SJCRH30 (cell line): ENCODE results near the gene GOLGA3. TPM values are rescaled to one million over a fixed set of nuclear protein-coding genes. Genes with fewer than 3 reads are reported as not detected.

Source experiments
- DNase-seq, 2 experiments: peaks; one replicate each; pipeline ENCODE4 v3.0.0-alpha.2; 2015 to 2020
- H3K27ac ChIP-seq: fragments of 250-450 bp; sonication (Bioruptor Pico); 2 replicates; pipeline ENCODE4 v1.5.1; 2020; ENCODE audit warnings: mild to moderate bottlenecking, moderate library complexity
- H3K27me3 ChIP-seq: fragments of 250-450 bp; sonication (Bioruptor Pico); 2 replicates; pipeline ENCODE4 v1.5.1; 2020; ENCODE audit warnings: mild to moderate bottlenecking, moderate library complexity
- H3K36me3 ChIP-seq: fragments of 250-450 bp; sonication (Bioruptor Pico); 2 replicates; pipeline ENCODE4 v1.5.1; 2020; ENCODE audit warnings: mild to moderate bottlenecking, moderate library complexity
- H3K4me1 ChIP-seq: fragments of 250-450 bp; sonication (Bioruptor Pico); 2 replicates; pipeline ENCODE4 v1.5.1; 2020; ENCODE audit warnings: mild to moderate bottlenecking, moderate library complexity
- H3K4me3 ChIP-seq: fragments of 250-450 bp; sonication (Bioruptor Pico); 2 replicates; pipeline ENCODE4 v1.5.1; 2020; ENCODE audit warnings: mild to moderate bottlenecking, moderate library complexity
- H3K9me3 ChIP-seq: fragments of 250-450 bp; sonication (Bioruptor Pico); replicated peaks from 2 replicates; pipeline ENCODE4 v1.5.1; 2020; ENCODE audit warnings: mild to moderate bottlenecking, moderate library complexity
- total RNA-seq: library from RNA; depleted of rRNA; stranded (reverse); fragments of >200 nt; shearing (Covaris generic); gene quantifications from 2 replicates; pipeline ENCODE4 v1.2.3, GENCODE V29; 2014; rRNA removed

The GOLGA3 gene
- total RNA-seq, 1 experiment from 2014 or later, result 40.3 TPM

DNA sequence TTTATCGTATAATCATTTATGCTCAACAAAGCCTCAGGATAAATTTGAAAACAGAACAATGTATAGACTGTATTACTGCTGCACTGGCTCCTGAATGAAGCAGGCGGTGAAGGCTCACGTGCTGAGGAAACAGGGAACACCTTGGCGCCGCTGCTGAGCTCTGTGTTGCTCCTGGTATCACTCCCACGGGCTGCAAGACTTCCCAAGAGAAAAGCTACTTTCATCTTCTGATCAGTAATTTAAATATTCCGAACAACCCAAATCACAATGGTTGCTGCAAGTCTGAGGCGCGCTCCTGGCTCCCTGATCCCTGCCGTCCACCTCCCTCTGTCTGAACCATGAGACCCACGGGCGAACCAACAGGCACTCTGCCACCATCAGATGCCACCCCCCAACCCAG, 102.3 kb downstream of the GOLGA3 start:
- DNase-seq, result no peak
- no peaks in the 10 kb centered on the region for H3K4me1 ChIP-seq
- H3K27ac ChIP-seq, result no peak overlapping the region
- H3K27me3 ChIP-seq, result no peaks in the 10 kb centered on the region
- H3K36me3 ChIP-seq, result peaks cover 92% of the 10 kb centered on the region
- H3K9me3 ChIP-seq, result no peaks in the 10 kb centered on the region
- H3K4me3 ChIP-seq, result no peak overlapping the region

DNA sequence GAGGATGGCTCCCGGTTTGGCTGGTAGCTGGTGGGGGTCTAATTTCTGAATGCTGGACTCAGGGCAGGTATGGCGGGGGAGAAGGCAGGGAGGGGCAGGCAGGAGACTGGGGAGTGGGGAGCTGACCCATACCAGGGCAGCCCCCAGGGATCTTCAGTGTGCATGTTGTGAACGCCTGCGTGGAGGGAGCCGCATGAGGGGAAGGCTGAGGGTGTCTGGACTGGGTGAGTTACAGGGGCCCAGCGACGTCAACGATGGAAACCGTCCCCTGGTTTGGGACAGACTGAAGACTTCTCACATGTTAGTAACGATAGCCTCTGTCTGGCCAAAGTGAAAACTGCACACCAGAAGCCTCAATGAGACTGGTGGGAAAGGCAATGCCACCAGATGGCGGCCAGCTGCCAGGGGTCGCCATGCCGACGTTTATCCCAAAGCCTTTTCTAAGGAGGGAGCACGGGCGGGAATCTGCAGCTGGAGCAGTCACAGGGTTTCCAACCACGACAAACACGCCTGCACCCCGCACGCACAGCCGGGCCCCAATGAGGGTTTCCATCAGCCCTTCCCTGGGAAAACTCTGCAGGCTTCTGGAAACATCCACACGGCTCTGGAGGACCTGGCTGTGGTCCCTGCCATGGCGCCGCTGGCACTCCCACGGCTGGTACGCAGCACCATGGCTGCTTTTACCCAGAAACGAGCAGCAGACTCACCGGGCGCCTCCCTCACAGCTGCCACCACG, 104.0 kb downstream of the GOLGA3 start:
- no peaks in the 10 kb centered on the region for H3K9me3 ChIP-seq
- no peaks in the 10 kb centered on the region for H3K27me3 ChIP-seq
- no peak overlapping the region for H3K4me3 ChIP-seq
- no peak overlapping the region for H3K27ac ChIP-seq
- peaks cover 88% of the 10 kb centered on the region for H3K36me3 ChIP-seq
- no peak for DNase-seq
- no peaks in the 10 kb centered on the region for H3K4me1 ChIP-seq

DNA sequence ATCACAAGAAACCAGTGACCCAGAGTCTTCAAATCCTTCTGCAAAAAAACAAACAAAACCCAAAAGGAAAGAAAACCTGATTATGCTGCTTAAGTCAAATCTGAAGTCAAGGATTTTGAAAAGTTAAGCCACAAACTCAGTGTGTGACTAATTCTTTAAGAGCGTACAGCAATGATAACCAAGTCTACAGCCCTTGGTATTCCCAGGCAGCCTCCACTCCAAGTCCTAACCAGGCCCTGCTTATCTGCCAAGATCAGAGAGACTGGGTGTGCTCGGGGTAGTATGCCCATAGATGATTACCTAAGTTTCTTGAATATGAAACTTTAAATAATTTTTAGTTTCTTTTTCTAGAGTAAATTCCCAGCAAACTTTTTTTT, 104.9 kb downstream of the GOLGA3 start:
- no peaks in the 10 kb centered on the region for H3K9me3 ChIP-seq
- no peak overlapping the region for H3K27ac ChIP-seq
- H3K36me3 ChIP-seq, result peaks cover 93% of the 10 kb centered on the region
- no peak overlapping the region for H3K4me3 ChIP-seq
- no peaks in the 10 kb centered on the region for H3K4me1 ChIP-seq
- DNase-seq, result no peak
- H3K27me3 ChIP-seq, result no peaks in the 10 kb centered on the region

DNA sequence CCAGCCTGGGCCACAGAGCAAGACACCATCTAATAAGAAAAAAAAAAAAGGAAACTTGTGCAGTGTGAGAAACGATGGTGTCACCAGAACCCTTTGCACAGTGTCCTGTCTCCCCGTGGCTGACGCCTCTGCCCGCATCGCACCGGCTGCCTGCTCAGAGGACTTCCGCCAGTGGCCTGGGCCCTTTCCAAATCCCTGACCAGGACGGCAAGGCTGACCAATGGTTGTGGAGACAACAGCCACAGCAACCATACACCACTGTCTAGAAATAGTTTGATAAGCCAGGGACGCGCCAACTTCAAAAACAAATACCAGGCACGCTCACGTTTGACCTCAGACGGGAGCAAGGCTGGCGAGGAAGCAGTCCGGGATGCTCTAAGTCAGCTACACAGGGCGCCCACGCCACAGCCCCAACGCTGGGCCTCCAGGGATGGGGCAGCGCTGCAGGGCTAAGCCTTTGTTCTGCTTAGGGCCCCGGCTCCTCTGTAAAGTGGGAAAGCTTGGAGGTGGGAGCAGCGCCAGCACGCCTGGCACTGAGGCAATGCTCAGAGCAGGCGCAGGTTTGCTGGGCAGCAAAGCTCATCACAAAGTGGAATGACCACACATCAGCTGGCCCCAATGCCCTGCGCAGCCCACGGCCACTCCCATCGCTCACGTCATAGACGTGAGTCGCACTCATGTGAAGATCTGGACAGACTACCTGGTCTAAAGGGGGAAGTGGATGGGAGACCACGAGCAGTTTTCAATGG, 105.5 kb downstream of the GOLGA3 start:
- H3K27me3 ChIP-seq, result no peaks in the 10 kb centered on the region
- no peak overlapping the region for H3K4me3 ChIP-seq
- H3K27ac ChIP-seq, result no peak overlapping the region
- H3K36me3 ChIP-seq, result peaks cover 90% of the 10 kb centered on the region
- H3K9me3 ChIP-seq, result no peaks in the 10 kb centered on the region
- H3K4me1 ChIP-seq, result no peaks in the 10 kb centered on the region
- no peak for DNase-seq

DNA sequence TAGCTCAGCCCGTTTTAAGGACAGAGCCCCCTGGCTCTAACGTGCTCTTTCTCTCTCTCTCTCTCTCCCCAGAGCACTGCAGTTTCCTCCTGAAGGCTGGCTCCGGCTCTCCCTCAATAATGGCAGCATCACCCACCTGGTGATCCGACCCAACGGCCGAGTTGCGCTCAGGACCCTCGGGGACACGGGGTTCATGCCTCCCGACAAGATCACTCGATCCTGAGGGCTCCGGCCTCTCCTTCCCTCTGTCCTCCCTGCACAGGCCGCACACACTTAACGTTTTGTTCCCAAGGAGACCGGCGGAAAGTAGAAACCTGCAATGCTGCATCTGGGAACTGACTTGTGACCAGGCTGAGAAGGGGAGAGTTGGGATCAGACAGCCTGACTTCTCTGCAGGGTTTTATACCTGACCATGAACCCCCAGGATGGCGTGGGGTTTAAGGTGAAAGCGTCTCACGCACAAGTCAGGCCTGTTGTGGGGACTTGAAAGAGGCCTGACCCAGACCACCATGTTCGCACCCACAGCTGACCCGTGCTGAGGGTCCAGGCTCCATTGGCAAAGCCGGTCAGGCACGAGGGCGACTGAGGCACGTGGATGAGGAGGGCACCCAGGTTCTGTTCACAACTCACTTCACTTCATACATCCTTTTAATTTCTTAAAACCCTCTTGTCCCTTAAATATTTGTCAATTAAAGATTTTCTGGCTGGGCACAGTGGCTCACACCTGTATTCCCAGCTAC, 107.9 kb downstream of the GOLGA3 start:
- Histone ChIP-seq H3K4me3 (no peak overlapping the region), H3K27ac (no peak overlapping the region), H3K4me1 (no peaks in the 10 kb centered on the region), H3K36me3 (peaks cover 83% of the 10 kb centered on the region), H3K27me3 (no peaks in the 10 kb centered on the region), H3K9me3 (peaks cover 3% of the 10 kb centered on the region; the same call in 1 of the 2 replicates)
- no peak for DNase-seq

DNA sequence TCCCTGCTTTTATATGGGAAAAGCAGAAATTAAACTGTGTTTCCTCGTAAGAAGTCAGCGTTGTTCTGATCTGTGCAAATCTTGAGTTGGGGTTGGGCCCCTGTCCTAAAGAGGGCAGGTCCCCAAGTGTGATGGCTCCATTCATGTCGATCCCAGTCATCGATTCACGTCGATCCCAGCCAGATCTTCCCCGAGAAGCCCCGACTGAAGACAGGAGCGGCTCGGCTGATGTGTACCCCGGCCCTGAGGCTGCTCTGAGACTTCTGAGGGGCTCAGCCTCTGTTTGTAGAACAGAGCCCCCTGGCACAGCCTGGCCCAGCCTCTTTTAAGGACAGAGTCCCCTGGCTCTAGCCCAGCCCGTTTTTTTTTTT, 108.7 kb downstream of the GOLGA3 start:
- peaks cover 80% of the 10 kb centered on the region for H3K36me3 ChIP-seq
- H3K27ac ChIP-seq, result no peak overlapping the region
- H3K9me3 ChIP-seq, result peaks cover 3% of the 10 kb centered on the region; the same call in 1 of the 2 replicates
- no peak for DNase-seq
- no peaks in the 10 kb centered on the region for H3K4me1 ChIP-seq
- no peak overlapping the region for H3K4me3 ChIP-seq
- H3K27me3 ChIP-seq, result no peaks in the 10 kb centered on the region

DNA sequence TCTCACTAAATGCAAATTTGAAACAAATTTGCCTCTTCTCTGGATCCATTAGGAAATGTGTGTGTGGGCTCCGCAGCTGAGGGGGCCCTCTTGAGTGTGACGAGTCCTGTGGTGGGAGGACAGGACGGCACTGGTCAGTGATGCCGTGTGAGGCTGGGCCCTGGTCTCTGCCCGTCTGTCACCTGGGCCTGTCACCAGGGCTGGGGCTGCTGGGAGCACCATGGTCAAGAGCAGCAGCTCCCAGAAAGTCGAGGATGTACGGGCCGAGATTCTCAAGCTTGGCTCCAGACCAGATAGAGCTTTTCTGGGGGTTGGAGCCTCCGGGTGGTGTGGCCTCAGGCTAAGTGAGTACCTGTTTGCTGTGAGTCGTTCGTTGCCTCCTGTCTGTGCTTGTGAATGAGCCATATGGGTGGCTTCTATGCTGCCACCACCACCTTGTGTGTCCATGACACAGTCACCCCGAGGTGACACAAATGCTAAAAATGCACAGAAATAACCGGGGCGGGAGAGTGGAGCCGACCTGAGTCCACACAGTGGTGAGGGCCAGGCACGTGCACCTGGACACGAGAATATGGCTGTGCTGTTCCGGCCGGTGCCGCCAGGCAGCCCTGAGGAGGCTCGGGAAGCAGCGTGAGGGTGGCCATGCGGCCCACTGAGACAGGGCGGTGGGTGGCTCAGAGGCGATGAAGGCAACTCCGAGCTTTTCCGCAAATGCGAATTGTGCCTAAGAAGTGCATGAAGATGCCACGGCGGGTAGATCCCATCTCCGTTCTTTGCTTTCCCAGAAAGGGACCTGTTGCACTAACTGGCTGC, 109.3 kb downstream of the GOLGA3 start:
- Histone ChIP-seq H3K27ac (no peak overlapping the region), H3K9me3 (peaks cover 3% of the 10 kb centered on the region; the same call in 1 of the 2 replicates), H3K27me3 (no peaks in the 10 kb centered on the region), H3K4me1 (no peaks in the 10 kb centered on the region), H3K4me3 (no peak overlapping the region), H3K36me3 (peaks cover 78% of the 10 kb centered on the region)
- DNase-seq, result no peak

Other genes with a start within 250 kb of the GOLGA3 start
- not detected in 2 replicates for gene LRCOL1, start 218.3 kb downstream of the GOLGA3 start, total RNA-seq
- gene P2RX2, start 210.1 kb downstream of the GOLGA3 start, total RNA-seq, result not detected in 2 replicates
- 68.4 and 95.8 TPM in 2 replicates for gene POLE, start 141.5 kb downstream of the GOLGA3 start, total RNA-seq
- gene PXMP2, start 141.3 kb downstream of the GOLGA3 start, total RNA-seq, result 86.7 and 94.9 TPM in 2 replicates
- gene PGAM5, start 118.0 kb downstream of the GOLGA3 start, total RNA-seq, result 41.9 and 45.4 TPM in 2 replicates
- gene ANKLE2, start 67.0 kb downstream of the GOLGA3 start, total RNA-seq, result 58.8 and 59.1 TPM in 2 replicates
- gene CHFR, start 58.7 kb upstream of the GOLGA3 start, total RNA-seq, result 8.2 and 8.5 TPM in 2 replicates
- 5.7 and 7.6 TPM in 2 replicates for gene ZNF605, start 127.4 kb upstream of the GOLGA3 start, total RNA-seq
- 11.8 and 12.6 TPM in 2 replicates for gene ZNF26, start 157.5 kb upstream of the GOLGA3 start, total RNA-seq
- 25.3 and 32.6 TPM in 2 replicates for gene ZNF84, start 208.6 kb upstream of the GOLGA3 start, total RNA-seq